Transverse colon (tissue), 4 donors: Measurements from ENCODE around the gene MCCD1. TPM values are rescaled to one million over a fixed set of nuclear protein-coding genes. Genes with fewer than 3 reads are reported as not detected.

Experiments
- DNase-seq: peaks from one replicate; pipeline ENCODE4 v3.0.0-alpha.2; 2019
- H3K27ac ChIP-seq, 4 donors: fragments of 200-600 bp; sonication (generic); 2 replicates each; pipeline ENCODE4 v1.5.1; 2016 to 2018; ENCODE audit warnings: inconsistent platforms in 4 of 4
- H3K27me3 ChIP-seq: fragments of 200-600 bp; sonication (generic); 2 replicates; pipeline ENCODE4 v1.5.1; 2017; ENCODE audit warnings: inconsistent platforms
- H3K36me3 ChIP-seq, 4 donors: fragments of 200-600 bp; sonication (generic); 2 replicates each; pipeline ENCODE4 v1.5.1; 2017 to 2019; ENCODE audit warnings: inconsistent platforms in 4 of 4
- H3K4me1 ChIP-seq, 4 donors: fragments of 200-600 bp; sonication (generic); 2 replicates each; pipeline ENCODE4 v1.5.1; 2017 to 2020; ENCODE audit warnings: inconsistent platforms in 4 of 4
- H3K4me3 ChIP-seq, 4 donors: fragments of 200-600 bp; sonication (generic); 1 replicate in 1 of 4; 2 replicates in 3 of 4; pipeline versions ENCODE4 v1.5.1 to v1.6.1; 2017 to 2019; ENCODE audit warnings: inconsistent platforms in 4 of 4
- H3K9me3 ChIP-seq, 2 donors: fragments of 200-600 bp; sonication (generic); 2 replicates each; pipeline ENCODE4 v1.5.1; 2017 to 2019; ENCODE audit warnings: inconsistent platforms in 2 of 2
- EP300 ChIP-seq: sonication (generic); formaldehyde crosslinking; IDR thresholded peaks from one replicate; pipeline ENCODE4 v1.6.1; 2017; ENCODE audit warnings: antibody characterized with exemption, low read depth
- POLR2A ChIP-seq: fragments of 450-650 bp; IDR thresholded peaks from one replicate; pipeline ENCODE4 v1.6.1; 2016; ENCODE audit warnings: antibody characterized with exemption, mild to moderate bottlenecking, moderate library complexity
- POLR2AphosphoS5 ChIP-seq, 3 donors: sonication (generic); formaldehyde crosslinking; IDR thresholded peaks; one replicate each; pipeline ENCODE4 v1.6.1; 2016; ENCODE audit warnings: antibody characterized with exemption in 3 of 3
- WGBS, 2 donors: methylation state at CpG; one replicate each; pipeline ENCODE4 v1.1.5; 2018; ENCODE audit warnings: low coverage in 1 of 2; 5-methylcytosine and 5-hydroxymethylcytosine counted together
- in situ Hi-C, 4 donors: fragments of 200-750 bp; cut with MboI; loops; one replicate each; pipeline versions ENCODE4 v1.15.0 to v1.15.1; 2017; ENCODE audit warnings: low sequenced_read_pairs in 3 of 4, low pct_ligation_motif_present in 1 of 4, low pct_unique_long_range_greater_than_20kb in 1 of 4
- intact Hi-C: fragments of 100-400 bp; cut with DNase I; formaldehyde crosslinking; loops from one replicate; pipeline ENCODE4 v1.15.1; 2023; ENCODE audit warnings: low total_unique reads
- total RNA-seq, 4 donors: library from RNA; depleted of rRNA; stranded (reverse); fragments of >200 nt; gene quantifications; one replicate each; pipeline ENCODE4 v1.1.0, GENCODE V29; 2016
- TF ChIP-seq, protein P1 (sequence below), 5 experiments: fragments of 200-600 bp in 3 of 5; fragments of 450-650 bp in 2 of 5; sonication (generic) in 3 of 5; IDR thresholded peaks; 1 replicate in 2 of 5; 2 replicates in 3 of 5; pipeline ENCODE4 v1.5.1; 2016 to 2017; ENCODE audit warnings: antibody characterized with exemption in 5 of 5, inconsistent platforms in 3 of 5, mild to moderate bottlenecking in 2 of 5, moderate library complexity in 1 of 5

The MCCD1 gene
- total RNA-seq, 4 donors from 2014 or later, result not detected

DNA sequence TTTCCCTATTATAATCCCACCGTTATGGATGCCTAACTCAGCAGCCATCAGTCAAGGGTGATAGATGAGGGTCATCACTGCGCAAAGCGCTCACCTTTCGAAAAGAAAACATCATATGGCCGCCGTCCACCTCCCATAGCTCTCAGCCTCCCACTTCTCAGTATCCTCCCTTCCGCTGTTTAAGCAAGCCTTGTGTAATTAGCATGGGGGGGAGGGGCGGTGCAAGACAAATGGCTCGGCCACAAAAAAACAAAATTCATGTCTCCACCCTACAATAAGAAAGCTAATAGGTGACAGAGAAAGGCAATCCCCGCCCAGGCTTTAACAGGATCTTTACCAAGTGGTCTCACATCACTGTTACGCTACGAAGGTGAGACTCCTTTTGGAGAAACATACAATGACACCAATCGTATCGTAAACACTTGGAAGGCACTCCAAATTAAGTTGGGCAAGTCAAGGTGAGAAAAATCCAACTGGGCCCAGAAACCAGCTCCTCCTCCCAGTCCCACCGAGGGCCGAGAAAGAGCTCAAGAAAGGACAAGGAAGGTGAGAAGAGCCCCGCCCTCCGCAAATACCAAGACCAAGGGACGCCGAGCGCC lies 12.4 kb downstream of the MCCD1 start:
- peak overlapping the region; percentile 93 to 97 (median 94) for H3K27ac ChIP-seq
- peak; percentile 55 for DNase-seq
- peak overlapping the region; percentile 42 to 79 (median 66) for H3K4me3 ChIP-seq
- H3K9me3 ChIP-seq, result no peaks in the 10 kb centered on the region
- 0 to 1% methylated on average over 1 to 21 of the region's 21 CpGs for WGBS, 2 donors
- peaks cover 0 to 36% (median 19%) of the 10 kb centered on the region in 4 donors for H3K36me3 ChIP-seq
- intact Hi-C loops, result no loop called here
- peaks cover 19 to 38% (median 32%) of the 10 kb centered on the region in 4 donors for H3K4me1 ChIP-seq
- TF ChIP-seq, protein P1, sequence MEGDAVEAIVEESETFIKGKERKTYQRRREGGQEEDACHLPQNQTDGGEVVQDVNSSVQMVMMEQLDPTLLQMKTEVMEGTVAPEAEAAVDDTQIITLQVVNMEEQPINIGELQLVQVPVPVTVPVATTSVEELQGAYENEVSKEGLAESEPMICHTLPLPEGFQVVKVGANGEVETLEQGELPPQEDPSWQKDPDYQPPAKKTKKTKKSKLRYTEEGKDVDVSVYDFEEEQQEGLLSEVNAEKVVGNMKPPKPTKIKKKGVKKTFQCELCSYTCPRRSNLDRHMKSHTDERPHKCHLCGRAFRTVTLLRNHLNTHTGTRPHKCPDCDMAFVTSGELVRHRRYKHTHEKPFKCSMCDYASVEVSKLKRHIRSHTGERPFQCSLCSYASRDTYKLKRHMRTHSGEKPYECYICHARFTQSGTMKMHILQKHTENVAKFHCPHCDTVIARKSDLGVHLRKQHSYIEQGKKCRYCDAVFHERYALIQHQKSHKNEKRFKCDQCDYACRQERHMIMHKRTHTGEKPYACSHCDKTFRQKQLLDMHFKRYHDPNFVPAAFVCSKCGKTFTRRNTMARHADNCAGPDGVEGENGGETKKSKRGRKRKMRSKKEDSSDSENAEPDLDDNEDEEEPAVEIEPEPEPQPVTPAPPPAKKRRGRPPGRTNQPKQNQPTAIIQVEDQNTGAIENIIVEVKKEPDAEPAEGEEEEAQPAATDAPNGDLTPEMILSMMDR (IDR thresholded peaks at IDR 0.05), result no peak
- no peak for TF ChIP-seq POLR2A
- TF ChIP-seq EP300, result no peak
- no peak for TF ChIP-seq POLR2AphosphoS5 (IDR thresholded peaks at IDR 0.05)
- H3K27me3 ChIP-seq, result no peaks in the 10 kb centered on the region
- in situ Hi-C loops, result loop anchor here in 2 of 4 donors (10.0 kb wide), 2 partner anchors 46 to 54 kb away; partner anchors contain the start of genes MICB (in 1 of the 2) and NCR3 (in 1 of the 2)

- no peaks in the 10 kb centered on the region for H3K27me3 ChIP-seq
- H3K36me3 ChIP-seq, result peaks cover 0 to 29% (median 15%) of the 10 kb centered on the region in 4 donors
- in situ Hi-C loops, result loop anchor here in 2 of 4 donors (10.0 kb wide), 2 partner anchors 47 to 53 kb away; partner anchors contain the start of genes MICB (in 1 of the 2) and NCR3 (in 1 of the 2)
- TF ChIP-seq, protein P1 (IDR thresholded peaks at IDR 0.05), result no peak
- peak; percentile 85 for TF ChIP-seq POLR2A
- TF ChIP-seq POLR2AphosphoS5 (IDR thresholded peaks at IDR 0.05), result peak; percentile 86 to 94 (median 89)
- intact Hi-C loops, result no loop called here
- no peaks in the 10 kb centered on the region for H3K9me3 ChIP-seq
- 0 to 1% methylated on average over 2 to 43 of the region's 43 CpGs for WGBS, 2 donors
- H3K27ac ChIP-seq, result peak within 1 kb of the TSS; percentile 93 to 97 (median 94)
- H3K4me1 ChIP-seq, result peaks cover 22 to 41% (median 33%) of the 10 kb centered on the region in 4 donors
- DNase-seq, result peak; percentile 95
- H3K4me3 ChIP-seq, result peak within 1 kb of the TSS; percentile 59 to 79 (median 66)
Measured at GRCh38 chr6:31541658-31542521, 13.1 kb downstream of the MCCD1 start, which contains the start of gene DDX39B. DDX39B (minus strand) TSS chr6:31542003; CDS start chr6:31540532, 1,471 bp downstream.

- intact Hi-C loops, result no loop called here
- Histone ChIP-seq H3K4me1 (peaks cover 31 to 46% (median 40%) of the 10 kb centered on the region in 4 donors), H3K9me3 (no peaks in the 10 kb centered on the region), H3K36me3 (peaks cover 0 to 11% (median 7%) of the 10 kb centered on the region in 4 donors), H3K27ac (peak overlapping the region in 3 of 4 donors; percentile 93 to 97 (median 94)), H3K4me3 (no peak overlapping the region), H3K27me3 (no peaks in the 10 kb centered on the region)
- in situ Hi-C loops, result loop anchor here in 2 of 4 donors (10.0 kb wide), 2 partner anchors 49 to 51 kb away; partner anchors contain the start of genes MICB (in 1 of the 2) and NCR3 (in 1 of the 2)
- no peak for DNase-seq
- 97 to 100% methylated on average over 1 to 6 of the region's 6 CpGs for WGBS, 2 donors
- TF ChIP-seq EP300, result no peak
- TF ChIP-seq, protein P1 (IDR thresholded peaks at IDR 0.05), result no peak
- no peak for TF ChIP-seq POLR2A
- TF ChIP-seq POLR2AphosphoS5 (IDR thresholded peaks at IDR 0.05), result no peak
Measured at GRCh38 chr6:31543639-31544038, 14.9 kb downstream of the MCCD1 start.

DNA sequence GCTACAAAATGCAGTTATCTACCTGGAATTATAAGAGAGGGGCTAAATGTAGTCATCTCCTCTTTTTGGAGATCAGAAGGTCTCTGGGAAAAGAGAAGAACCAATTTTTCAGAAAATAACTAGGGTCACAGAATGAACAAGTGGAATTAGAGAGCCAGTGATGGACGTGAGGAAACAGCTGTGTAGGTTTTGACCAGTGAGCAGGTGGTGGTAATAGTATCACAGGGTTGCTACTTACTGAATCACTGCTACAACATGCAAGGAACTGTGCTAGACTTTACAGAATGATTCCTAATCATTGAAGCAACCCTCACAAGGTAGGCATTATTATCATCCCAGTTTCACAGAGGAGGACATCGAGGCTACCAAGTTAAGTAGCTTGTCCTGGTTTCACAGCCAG lies 15.9 kb downstream of the MCCD1 start:
- no peak for DNase-seq
- WGBS, 2 donors, result 66% methylated on average over 2 of the region's 2 CpGs; no CpG with 5 or more reads in 1 of the 2 donors
- Histone ChIP-seq H3K27me3 (no peaks in the 10 kb centered on the region), H3K4me3 (no peak overlapping the region), H3K36me3 (peaks cover 0 to 7% (median 3%) of the 10 kb centered on the region in 4 donors), H3K4me1 (peaks cover 28 to 38% (median 30%) of the 10 kb centered on the region in 4 donors), H3K9me3 (no peaks in the 10 kb centered on the region), H3K27ac (no peak overlapping the region)
- TF ChIP-seq EP300, result no peak
- intact Hi-C loops (loop anchor here (5.0 kb wide), 1 partner anchor 38 kb away; the partner anchor contains the start of gene LTB), in situ Hi-C loops (loop anchor here in 3 of 4 donors (5.0 to 10.0 kb wide), 3 partner anchors 50 to 53 kb away; partner anchors contain the start of genes MICB (in 1 of the 3) and NCR3 (in 1 of the 3))
